Central memory CD8-positive, alpha-beta T cell (primary cell): ENCODE measurements around the gene DNAJA2.
"Not testable (repeated sequence)": the region's sequence is repeated elsewhere in the genome, so short reads cannot be mapped to it uniquely, and the experiment has no call there.

ENCODE experiments used
- ATAC-seq: fragments of 150-1000 bp; cut with Tn5 transposase; replicated peaks from 2 replicates; pipeline ENCODE4 v1.10.0; 2022; ENCODE audit warnings: mild to moderate bottlenecking, moderate FRiP score, moderate number of reproducible peaks; ENCODE audit not compliant: poor library complexity, severe bottlenecking; ENCODE audit errors: extremely low read depth
- DNase-seq, 2 donors: peaks; one replicate each; pipeline ENCODE4 v3.0.0; 2021; ENCODE audit warnings: low spot score in 2 of 2
- H3K27ac Mint-ChIP-seq: one replicate; pipeline ENCODE4 v1.8.0; 2022; ENCODE audit warnings: low read depth, mild to moderate bottlenecking, moderate library complexity, mixed read lengths
- H3K27me3 Mint-ChIP-seq: one replicate; pipeline ENCODE4 v1.8.0; 2022; ENCODE audit warnings: mixed read lengths
- H3K36me3 Mint-ChIP-seq: one replicate; pipeline ENCODE4 v1.8.0; 2022; ENCODE audit warnings: mild to moderate bottlenecking, moderate library complexity, mixed read lengths; ENCODE audit not compliant: insufficient read depth
- H3K4me1 Mint-ChIP-seq: one replicate; pipeline ENCODE4 v1.8.0; 2022; ENCODE audit warnings: mixed read lengths
- H3K4me3 Mint-ChIP-seq: one replicate; pipeline ENCODE4 v1.8.0; 2022; ENCODE audit warnings: mild to moderate bottlenecking, moderate library complexity, mixed read lengths
- H3K9me3 Mint-ChIP-seq: one replicate; pipeline ENCODE4 v1.8.0; 2022; ENCODE audit warnings: mixed read lengths

DNAJA2 gene

GRCh38 chr16:46973207-46973995 lies at the start of gene DNAJA2:
Gene DNAJA2, minus strand, starts transcription at chr16:46973674. Its CDS starts 102 bp downstream, at chr16:46973572.
- H3K4me1 Mint-ChIP-seq = peaks cover 39% of the 10 kb centered on the region
- H3K4me3 Mint-ChIP-seq = peak within 1 kb of the TSS; percentile 82
- H3K9me3 Mint-ChIP-seq = no peaks in the 10 kb centered on the region
- ATAC-seq = peak; percentile 82
- H3K27me3 Mint-ChIP-seq = no peaks in the 10 kb centered on the region
- H3K27ac Mint-ChIP-seq = peak within 1 kb of the TSS; percentile 99
- H3K36me3 Mint-ChIP-seq = peaks cover 43% of the 10 kb centered on the region
- peak; percentile 89 to 93 for DNase-seq

DNA sequence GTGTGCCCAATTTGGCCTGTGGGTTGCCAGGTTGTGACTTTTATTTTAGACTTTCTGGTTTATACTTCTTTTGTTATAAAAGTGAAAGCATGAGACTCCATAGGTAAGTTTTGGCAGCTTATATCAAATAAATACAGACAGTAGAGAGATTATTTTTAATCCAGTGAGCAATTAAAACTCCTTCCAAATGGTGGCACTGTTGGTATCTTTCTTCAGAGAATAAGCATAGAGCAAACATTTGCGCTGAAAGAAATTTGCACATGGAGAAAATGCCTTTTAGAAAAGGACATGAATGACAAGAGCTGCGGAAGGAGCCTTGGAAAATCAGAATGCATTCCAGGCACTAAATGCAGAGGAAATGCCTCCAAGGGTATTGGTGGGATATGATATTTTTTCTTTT lies 46.1 kb upstream of the DNAJA2 start:
- Mint-ChIP-seq H3K9me3 (no peaks in the 10 kb centered on the region), H3K4me3 (no peak overlapping the region), H3K27ac (no peak overlapping the region), H3K36me3 (peaks cover 1% of the 10 kb centered on the region), H3K4me1 (peaks cover 18% of the 10 kb centered on the region), H3K27me3 (no peaks in the 10 kb centered on the region)
- ATAC-seq (no peak), DNase-seq (no peak)

DNA sequence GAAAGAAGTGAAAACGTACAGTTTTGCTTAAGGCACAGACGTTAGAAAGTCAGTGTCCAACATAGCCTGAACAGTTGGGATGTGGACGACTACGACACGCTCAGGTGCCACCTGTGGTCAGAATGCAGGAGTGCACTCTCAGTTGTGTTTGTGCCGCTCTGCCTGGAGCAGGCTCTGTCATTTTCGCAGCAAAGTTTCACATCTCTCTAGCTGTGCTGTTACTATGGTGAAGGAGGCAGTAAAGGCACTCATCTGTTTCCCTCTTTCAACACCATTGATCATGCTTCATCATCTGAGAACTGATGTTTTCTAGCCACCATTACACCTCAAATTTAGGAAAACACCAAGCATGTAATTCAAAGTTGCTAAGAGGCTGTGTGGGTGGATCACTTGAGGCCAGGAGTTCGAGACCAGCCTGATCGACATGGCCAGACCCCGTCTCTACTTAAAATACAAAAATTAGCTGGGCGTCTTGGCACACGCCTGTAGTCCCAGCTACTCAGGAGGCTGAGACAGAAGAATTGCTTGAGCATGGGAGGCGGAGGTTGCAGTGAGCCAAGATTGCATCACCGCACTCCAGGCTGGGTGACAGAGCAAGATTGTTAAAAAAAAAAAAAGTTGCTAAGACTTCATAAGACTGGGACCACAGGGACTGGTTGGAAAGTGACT lies 44.9 kb upstream of the DNAJA2 start:
- H3K36me3 Mint-ChIP-seq = peaks cover 1% of the 10 kb centered on the region
- H3K9me3 Mint-ChIP-seq = no peaks in the 10 kb centered on the region
- no peak overlapping the region for H3K27ac Mint-ChIP-seq
- ATAC-seq (peak; percentile 76), DNase-seq (no peak)
- H3K4me1 Mint-ChIP-seq = peaks cover 18% of the 10 kb centered on the region
- H3K27me3 Mint-ChIP-seq = no peaks in the 10 kb centered on the region
- no peak overlapping the region for H3K4me3 Mint-ChIP-seq

- no peak for ATAC-seq
- no peak for DNase-seq
- H3K27ac Mint-ChIP-seq = no peak overlapping the region
- H3K9me3 Mint-ChIP-seq = no peaks in the 10 kb centered on the region
- H3K27me3 Mint-ChIP-seq = no peaks in the 10 kb centered on the region
- H3K36me3 Mint-ChIP-seq = peaks cover 1% of the 10 kb centered on the region
- peaks cover 18% of the 10 kb centered on the region for H3K4me1 Mint-ChIP-seq
- H3K4me3 Mint-ChIP-seq = no peak overlapping the region
Measured at GRCh38 chr16:47017636-47018035, 44.2 kb upstream of the DNAJA2 start.

DNA sequence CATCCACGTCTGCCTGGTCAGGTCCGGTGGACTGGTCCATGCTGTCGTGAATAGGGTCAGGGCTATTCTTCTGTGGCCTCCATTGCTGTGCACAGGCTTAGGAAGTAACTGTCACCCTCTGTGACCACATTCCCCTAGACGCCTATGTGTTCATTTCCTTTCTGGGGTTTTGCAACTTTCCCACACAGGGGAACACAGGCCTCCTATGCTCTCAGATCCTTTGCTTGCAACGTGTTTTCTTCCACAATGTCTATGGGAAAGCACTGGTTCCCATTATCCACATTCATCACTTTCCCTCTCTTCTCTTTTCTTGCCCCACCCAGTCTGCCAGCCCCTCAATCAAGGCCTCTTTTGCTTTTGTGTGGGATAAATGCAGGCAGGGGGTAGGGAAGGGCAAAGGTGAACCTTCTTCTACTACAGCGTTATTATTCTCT lies 43.2 kb upstream of the DNAJA2 start:
- peaks cover 18% of the 10 kb centered on the region for H3K4me1 Mint-ChIP-seq
- H3K9me3 Mint-ChIP-seq = no peaks in the 10 kb centered on the region
- peaks cover 1% of the 10 kb centered on the region for H3K36me3 Mint-ChIP-seq
- peak overlapping the region; percentile 2 for H3K4me3 Mint-ChIP-seq
- peak overlapping the region; percentile 30 for H3K27ac Mint-ChIP-seq
- DNase-seq (no peak), ATAC-seq (peak; percentile 92)
- H3K27me3 Mint-ChIP-seq = no peaks in the 10 kb centered on the region

DNA sequence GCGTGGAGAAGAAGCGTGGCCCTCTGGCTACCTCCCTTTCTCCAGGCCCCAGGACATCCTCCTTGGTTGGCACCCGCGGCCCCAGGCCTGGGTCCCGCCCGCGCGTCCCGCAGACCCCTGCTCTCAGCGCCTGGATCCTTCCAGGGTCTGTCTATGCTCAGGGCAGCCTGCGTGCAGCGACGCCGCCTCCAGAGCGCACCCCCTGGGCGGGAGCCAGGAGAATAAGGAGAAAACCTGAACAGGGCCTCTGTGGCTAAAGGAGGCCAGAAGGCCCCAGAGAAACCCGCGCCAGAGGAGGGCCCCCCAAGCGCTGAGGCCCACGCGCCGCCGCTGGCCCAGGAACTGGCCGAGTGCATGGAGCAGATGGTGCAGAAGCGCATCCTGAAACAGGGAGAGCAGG lies 40.4 kb upstream of the DNAJA2 start:
- no peak overlapping the region for H3K4me3 Mint-ChIP-seq
- H3K9me3 Mint-ChIP-seq = no peaks in the 10 kb centered on the region
- peaks cover 1% of the 10 kb centered on the region for H3K36me3 Mint-ChIP-seq
- H3K27me3 Mint-ChIP-seq = no peaks in the 10 kb centered on the region
- ATAC-seq (no peak), DNase-seq (no peak)
- H3K4me1 Mint-ChIP-seq = peaks cover 18% of the 10 kb centered on the region
- no peak overlapping the region for H3K27ac Mint-ChIP-seq

DNA sequence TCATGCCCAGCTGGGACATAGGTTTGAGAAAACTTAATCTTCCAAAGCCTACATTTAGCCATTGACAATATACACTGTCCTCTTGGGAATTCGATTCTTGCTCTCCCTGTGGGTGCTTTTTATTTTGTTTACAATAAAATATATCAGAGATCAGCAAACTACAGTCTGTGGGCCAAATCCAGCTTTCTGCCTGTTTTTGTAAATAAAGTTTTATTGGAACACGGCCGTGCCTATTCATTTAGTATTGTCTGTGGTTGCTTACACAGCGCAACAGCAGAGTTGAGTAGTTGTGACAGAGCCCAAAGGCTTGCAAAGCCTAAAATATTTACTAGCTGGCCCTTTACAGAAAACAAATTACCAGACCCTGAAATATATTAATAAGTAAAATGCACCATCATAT lies 39.7 kb upstream of the DNAJA2 start:
- Mint-ChIP-seq H3K27me3 (no peaks in the 10 kb centered on the region), H3K4me3 (no peak overlapping the region), H3K36me3 (no peaks in the 10 kb centered on the region), H3K9me3 (no peaks in the 10 kb centered on the region), H3K4me1 (peaks cover 18% of the 10 kb centered on the region), H3K27ac (no peak overlapping the region)
- ATAC-seq (no peak), DNase-seq (no peak)

DNA sequence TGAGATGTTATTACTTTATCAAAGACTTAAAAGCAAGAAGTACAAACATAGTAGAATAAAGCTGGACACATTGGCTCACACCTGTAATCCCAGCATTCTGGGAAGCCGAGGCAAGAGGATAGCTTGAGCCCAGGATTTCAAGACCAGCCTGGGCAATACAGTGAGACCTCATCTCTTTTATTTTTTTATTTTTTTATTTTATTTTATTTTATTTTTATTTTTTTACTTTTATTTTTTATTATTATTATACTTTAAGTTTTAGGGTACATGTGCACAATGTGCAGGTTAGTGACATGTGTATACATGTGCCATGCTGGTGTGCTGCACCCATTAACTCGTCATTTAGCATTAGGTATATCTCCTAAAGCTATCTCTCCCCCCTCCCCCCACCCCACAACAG lies 37.3 kb upstream of the DNAJA2 start:
- not testable (repeated sequence) for DNase-seq, ATAC-seq, H3K27me3 Mint-ChIP-seq, H3K27ac Mint-ChIP-seq, H3K4me3 Mint-ChIP-seq, H3K9me3 Mint-ChIP-seq, H3K36me3 Mint-ChIP-seq, H3K4me1 Mint-ChIP-seq

- Mint-ChIP-seq H3K27me3 (no peaks in the 10 kb centered on the region), H3K36me3 (no peaks in the 10 kb centered on the region), H3K9me3 (no peaks in the 10 kb centered on the region), H3K4me3 (no peak overlapping the region), H3K4me1 (no peaks in the 10 kb centered on the region), H3K27ac (no peak overlapping the region)
- no peak for DNase-seq
- no peak for ATAC-seq
Measured at GRCh38 chr16:47008612-47009011, 35.1 kb upstream of the DNAJA2 start.

DNA sequence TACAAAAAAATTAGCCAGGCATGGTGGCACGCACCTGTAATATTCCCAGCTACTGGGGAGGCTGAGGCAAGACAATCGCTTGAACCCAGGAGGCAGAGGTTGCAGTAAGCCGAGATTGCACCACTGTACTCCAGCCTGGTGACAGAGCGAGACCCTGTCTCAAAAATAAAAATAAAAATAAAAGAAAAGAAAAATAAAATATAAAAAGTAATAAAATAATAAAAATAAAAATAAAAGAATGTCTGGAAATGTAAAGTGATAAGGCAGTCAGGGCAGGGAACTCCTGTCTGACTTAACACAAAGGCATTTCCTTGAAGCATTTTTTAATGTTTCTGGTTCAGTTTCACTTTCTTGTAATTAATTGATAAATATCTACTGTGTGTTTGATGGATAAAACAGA lies 34.7 kb upstream of the DNAJA2 start:
- Mint-ChIP-seq H3K4me1 (no peaks in the 10 kb centered on the region), H3K36me3 (no peaks in the 10 kb centered on the region), H3K9me3 (no peaks in the 10 kb centered on the region), H3K4me3 (no peak overlapping the region), H3K27me3 (no peaks in the 10 kb centered on the region), H3K27ac (no peak overlapping the region)
- DNase-seq (no peak), ATAC-seq (no peak)

- no peak for DNase-seq
- ATAC-seq = no peak
- H3K27ac Mint-ChIP-seq = no peak overlapping the region
- no peaks in the 10 kb centered on the region for H3K27me3 Mint-ChIP-seq
- no peaks in the 10 kb centered on the region for H3K4me1 Mint-ChIP-seq
- no peak overlapping the region for H3K4me3 Mint-ChIP-seq
- H3K9me3 Mint-ChIP-seq = no peaks in the 10 kb centered on the region
- no peaks in the 10 kb centered on the region for H3K36me3 Mint-ChIP-seq
Measured at GRCh38 chr16:47004652-47005051, 31.2 kb upstream of the DNAJA2 start.

DNA sequence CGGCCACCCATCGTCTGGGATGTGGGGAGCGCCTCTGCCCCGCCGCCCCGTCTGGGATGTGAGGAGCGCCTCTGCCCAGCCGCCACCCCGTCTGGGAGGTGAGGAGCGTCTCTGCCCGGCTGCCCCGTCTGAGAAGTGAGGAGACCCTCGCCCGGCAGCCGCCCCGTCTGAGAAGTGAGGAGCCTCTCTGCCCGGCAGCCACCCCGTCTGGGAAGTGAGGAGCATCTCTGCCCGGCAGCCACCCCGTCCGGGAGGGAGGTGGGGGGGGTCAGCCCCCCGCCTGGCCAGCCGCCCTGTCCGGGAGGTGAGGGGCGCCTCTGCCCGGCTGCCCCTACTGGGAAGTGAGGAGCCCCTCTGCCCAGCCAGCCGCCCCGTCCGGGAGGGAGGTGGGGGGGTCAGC lies 26.6 kb upstream of the DNAJA2 start:
- H3K9me3 Mint-ChIP-seq, H3K27ac Mint-ChIP-seq, ATAC-seq, H3K4me3 Mint-ChIP-seq, DNase-seq, H3K36me3 Mint-ChIP-seq, H3K4me1 Mint-ChIP-seq, H3K27me3 Mint-ChIP-seq: not testable (repeated sequence)

GRCh38 chr16:46997844-46998243 lies 24.4 kb upstream of the DNAJA2 start:
- Mint-ChIP-seq H3K4me3 (no peak overlapping the region), H3K27me3 (no peaks in the 10 kb centered on the region), H3K9me3 (no peaks in the 10 kb centered on the region), H3K36me3 (no peaks in the 10 kb centered on the region), H3K4me1 (no peaks in the 10 kb centered on the region), H3K27ac (no peak overlapping the region)
- DNase-seq = no peak
- no peak for ATAC-seq
